Adipocyte (in vitro differentiated cells): ENCODE results near the gene KSR2.

ENCODE experiments used
- DNase-seq: peaks from one replicate; pipeline ENCODE4 v3.0.0-alpha.2; 2015; ENCODE audit warnings: low read depth
- H3K27me3 ChIP-seq: replicated peaks from 2 replicates; pipeline ENCODE4 v1.7.0; 2013; ENCODE audit warnings: mild to moderate bottlenecking, low read length, moderate library complexity; ENCODE audit not compliant: control insufficient read depth, insufficient read depth
- H3K36me3 ChIP-seq: 2 replicates; pipeline ENCODE4 v1.7.0; 2013; ENCODE audit warnings: low read length, mild to moderate bottlenecking, moderate library complexity; ENCODE audit not compliant: control insufficient read depth, insufficient read depth, severe bottlenecking
- H3K4me1 ChIP-seq: 2 replicates; pipeline ENCODE4 v1.7.0; 2013; ENCODE audit warnings: mild to moderate bottlenecking, low read length, moderate library complexity; ENCODE audit not compliant: control insufficient read depth, insufficient read depth
- H3K4me3 ChIP-seq: 2 replicates; pipeline ENCODE4 v1.7.0; 2013; ENCODE audit warnings: mild to moderate bottlenecking, low read length, moderate library complexity
- H3K9ac ChIP-seq: 2 replicates; pipeline ENCODE4 v1.7.0; 2013; ENCODE audit warnings: mild to moderate bottlenecking, low read length, moderate library complexity
- H3K9me3 ChIP-seq: 2 replicates; pipeline ENCODE4 v1.7.0; 2013; ENCODE audit warnings: mild to moderate bottlenecking, low read length, moderate library complexity; ENCODE audit not compliant: control insufficient read depth

Gene KSR2

GRCh38 chr12:117466677-117467362 is 502.0 kb downstream of the KSR2 start:
- H3K4me1 ChIP-seq: no peaks in the 10 kb centered on the region
- no peak overlapping the region for H3K9ac ChIP-seq
- H3K4me3 ChIP-seq: no peak overlapping the region
- H3K36me3 ChIP-seq: no peaks in the 10 kb centered on the region
- H3K9me3 ChIP-seq: peaks cover 6% of the 10 kb centered on the region
- peaks cover 32% of the 10 kb centered on the region for H3K27me3 ChIP-seq
- no peak for DNase-seq

- Histone ChIP-seq H3K36me3 (no peaks in the 10 kb centered on the region), H3K4me1 (no peaks in the 10 kb centered on the region), H3K4me3 (no peak overlapping the region), H3K27me3 (peaks cover 42% of the 10 kb centered on the region), H3K9me3 (peaks cover 4% of the 10 kb centered on the region), H3K9ac (no peak overlapping the region)
- DNase-seq: no peak
These were observed 507.1 kb downstream of the KSR2 start for GRCh38 chr12:117461732-117462131.

GRCh38 chr12:117459229-117459628 is 509.6 kb downstream of the KSR2 start:
- H3K4me3 ChIP-seq: no peak overlapping the region
- H3K27me3 ChIP-seq: peaks cover 35% of the 10 kb centered on the region
- H3K9me3 ChIP-seq: peaks cover 11% of the 10 kb centered on the region
- H3K4me1 ChIP-seq: no peaks in the 10 kb centered on the region
- DNase-seq: no peak
- no peaks in the 10 kb centered on the region for H3K36me3 ChIP-seq
- no peak overlapping the region for H3K9ac ChIP-seq

GRCh38 chr12:117457189-117457588 is 511.6 kb downstream of the KSR2 start:
- Histone ChIP-seq H3K4me1 (no peaks in the 10 kb centered on the region), H3K36me3 (no peaks in the 10 kb centered on the region), H3K4me3 (no peak overlapping the region), H3K27me3 (peaks cover 43% of the 10 kb centered on the region), H3K9ac (no peak overlapping the region), H3K9me3 (peaks cover 16% of the 10 kb centered on the region)
- no peak for DNase-seq

GRCh38 chr12:117456076-117456475 is 512.7 kb downstream of the KSR2 start:
- peaks cover 53% of the 10 kb centered on the region for H3K27me3 ChIP-seq
- DNase-seq: no peak
- H3K9me3 ChIP-seq: peaks cover 16% of the 10 kb centered on the region
- H3K4me3 ChIP-seq: no peak overlapping the region
- H3K4me1 ChIP-seq: no peaks in the 10 kb centered on the region
- no peak overlapping the region for H3K9ac ChIP-seq
- H3K36me3 ChIP-seq: no peaks in the 10 kb centered on the region

GRCh38 chr12:117453961-117454360 is 514.8 kb downstream of the KSR2 start:
- peaks cover 13% of the 10 kb centered on the region for H3K9me3 ChIP-seq
- no peak overlapping the region for H3K4me3 ChIP-seq
- no peaks in the 10 kb centered on the region for H3K36me3 ChIP-seq
- H3K27me3 ChIP-seq: peaks cover 60% of the 10 kb centered on the region
- no peaks in the 10 kb centered on the region for H3K4me1 ChIP-seq
- H3K9ac ChIP-seq: no peak overlapping the region
- DNase-seq: no peak

GRCh38 chr12:117452112-117452511 is 516.7 kb downstream of the KSR2 start:
- Histone ChIP-seq H3K4me3 (no peak overlapping the region), H3K36me3 (no peaks in the 10 kb centered on the region), H3K4me1 (no peaks in the 10 kb centered on the region), H3K9ac (no peak overlapping the region), H3K9me3 (peaks cover 13% of the 10 kb centered on the region), H3K27me3 (peaks cover 67% of the 10 kb centered on the region)
- no peak for DNase-seq

GRCh38 chr12:117450209-117450608 is 518.6 kb downstream of the KSR2 start:
- peaks cover 61% of the 10 kb centered on the region for H3K27me3 ChIP-seq
- no peaks in the 10 kb centered on the region for H3K4me1 ChIP-seq
- H3K4me3 ChIP-seq: no peak overlapping the region
- peaks cover 13% of the 10 kb centered on the region for H3K9me3 ChIP-seq
- DNase-seq: no peak
- H3K36me3 ChIP-seq: no peaks in the 10 kb centered on the region
- no peak overlapping the region for H3K9ac ChIP-seq

- Histone ChIP-seq H3K9me3 (peaks cover 6% of the 10 kb centered on the region), H3K4me3 (no peak overlapping the region), H3K4me1 (no peaks in the 10 kb centered on the region), H3K36me3 (no peaks in the 10 kb centered on the region), H3K9ac (no peak overlapping the region), H3K27me3 (peaks cover 72% of the 10 kb centered on the region)
- no peak for DNase-seq
These were observed 521.0 kb downstream of the KSR2 start for GRCh38 chr12:117447665-117448366.

- Histone ChIP-seq H3K9me3 (peaks cover 4% of the 10 kb centered on the region), H3K27me3 (peaks cover 58% of the 10 kb centered on the region), H3K9ac (no peak overlapping the region), H3K36me3 (no peaks in the 10 kb centered on the region), H3K4me3 (no peak overlapping the region), H3K4me1 (no peaks in the 10 kb centered on the region)
- no peak for DNase-seq
These were observed 524.0 kb downstream of the KSR2 start for GRCh38 chr12:117444781-117445180.

- Histone ChIP-seq H3K27me3 (peaks cover 52% of the 10 kb centered on the region), H3K36me3 (no peaks in the 10 kb centered on the region), H3K9me3 (peaks cover under 1% of the 10 kb centered on the region), H3K4me1 (no peaks in the 10 kb centered on the region), H3K4me3 (no peak overlapping the region), H3K9ac (no peak overlapping the region)
- no peak for DNase-seq
These were observed 527.0 kb downstream of the KSR2 start for GRCh38 chr12:117441751-117442150.
